Body of pancreas (tissue), 4 donors: Measurements from ENCODE around the gene NSUN3. TPM values are rescaled to one million over a fixed set of nuclear protein-coding genes. Genes with fewer than 3 reads are reported as not detected.

Experiments used
- ATAC-seq: fragments of 150-250 bp; one replicate; pipeline ENCODE4 v1.9.1; 2016
- DNase-seq, 4 donors: peaks; one replicate each; pipeline ENCODE4 v3.0.0-alpha.2; 2019
- H3K27ac ChIP-seq, 4 donors: fragments of 200-600 bp; sonication (generic); 1 replicate in 3 of 4; 2 replicates in 1 of 4; pipeline versions ENCODE4 v1.5.1 to v1.6.1; 2016 to 2019; ENCODE audit warnings: mild to moderate bottlenecking in 1 of 4, mixed read lengths in 1 of 4, moderate library complexity in 1 of 4
- H3K27me3 ChIP-seq, 2 donors: fragments of 200-600 bp; sonication (generic); one replicate each; pipeline ENCODE4 v1.6.0; 2016; ENCODE audit warnings: mild to moderate bottlenecking in 1 of 2
- H3K36me3 ChIP-seq, 2 donors: fragments of 200-600 bp; sonication (generic); replicated peaks in 1 of 2; 2 replicates each; pipeline ENCODE4 v1.5.1; 2016; ENCODE audit warnings: low read depth in 2 of 2; ENCODE audit not compliant: insufficient read depth in 1 of 2
- H3K4me1 ChIP-seq: fragments of 200-600 bp; sonication (generic); one replicate; pipeline ENCODE4 v1.6.0; 2016
- H3K4me3 ChIP-seq, 2 donors: fragments of 200-600 bp; sonication (generic); 1 replicate in 1 of 2; 2 replicates in 1 of 2; pipeline ENCODE4 v1.5.1; 2016 to 2019
- H3K9me3 ChIP-seq, 3 donors: fragments of 200-600 bp; sonication (generic); 1 replicate in 2 of 3; 2 replicates in 1 of 3; pipeline ENCODE4 v1.5.1; 2016
- POLR2A ChIP-seq, 3 donors: fragments of 450-650 bp; IDR thresholded peaks; one replicate each; pipeline ENCODE4 v1.6.1; 2016; ENCODE audit warnings: antibody characterized with exemption in 3 of 3, mild to moderate bottlenecking in 2 of 3
- WGBS, 2 donors: methylation state at CpG; one replicate each; pipeline ENCODE4 v1.1.5; 2017; 5-methylcytosine and 5-hydroxymethylcytosine counted together
- intact Hi-C: fragments of 100-400 bp; cut with DNase I; formaldehyde crosslinking; loops from one replicate; pipeline ENCODE4 v1.15.1; 2023
- total RNA-seq, 2 donors: library from RNA; depleted of rRNA; stranded (reverse); fragments of >200 nt; gene quantifications; one replicate each; pipeline ENCODE4 v1.1.0, GENCODE V29; 2016
- TF ChIP-seq, protein P1 (sequence below), 7 experiments: fragments of 450-650 bp in 4 of 7; fragments of 200-600 bp in 3 of 7; sonication (generic) in 3 of 7; IDR thresholded peaks; one replicate each; pipeline ENCODE4 v1.5.1; 2016 to 2019; ENCODE audit warnings: antibody characterized with exemption in 7 of 7

Gene NSUN3
- total RNA-seq, result 10 to 100 TPM in 1 of 2 donors, 1 to 10 TPM in 1; 5.6 to 13.2 TPM

DNA sequence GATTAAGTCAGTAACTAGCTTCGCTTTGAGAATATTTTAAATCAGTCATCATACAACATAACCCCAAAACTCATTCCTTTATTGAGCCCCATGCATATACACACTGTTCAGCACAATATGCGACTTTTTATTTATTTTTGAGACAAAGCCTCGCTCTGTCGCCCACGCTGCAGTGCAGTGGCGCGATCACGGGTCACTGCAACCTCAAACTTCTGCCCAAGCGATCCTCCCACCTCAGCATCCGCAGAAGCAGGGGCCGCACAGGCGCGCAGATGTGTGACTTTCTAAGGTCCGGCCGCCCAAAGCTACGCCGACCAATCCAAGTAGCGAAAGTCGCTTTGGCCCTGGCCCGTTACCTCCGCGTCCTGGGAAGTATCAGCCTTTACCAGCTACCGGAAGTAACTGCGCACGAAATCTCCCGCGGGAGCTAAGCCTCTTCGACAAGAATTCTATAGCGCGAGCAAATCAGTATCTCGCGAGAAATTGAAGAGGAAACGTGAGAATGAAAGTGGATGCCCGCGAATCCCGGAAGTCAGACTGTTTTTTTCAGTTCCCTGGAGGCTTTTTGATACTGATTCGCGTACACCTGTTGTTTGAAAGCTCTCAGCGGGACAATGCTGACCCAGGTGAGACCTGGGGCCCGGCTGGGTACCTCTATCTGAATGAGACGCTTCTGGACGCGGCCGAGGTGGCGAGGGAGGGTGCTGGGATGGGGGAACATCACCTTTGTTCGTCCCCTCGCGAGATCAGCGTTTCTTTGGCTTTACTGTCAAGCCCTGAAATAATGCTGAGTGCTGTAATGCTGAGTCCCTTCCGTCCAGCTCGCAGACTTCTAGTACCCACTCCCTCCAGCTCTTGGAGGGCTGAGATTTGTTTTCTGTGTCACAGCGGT lies at the start of gene NSUN3, which contains the start of gene DHFR2:
Gene NSUN3 (plus strand): TSS at position 549 of the 892 bp plus-strand sequence. CDS start 66 bp downstream, at position 615.
Gene DHFR2 (minus strand): TSS at position 404 of the 892 bp plus-strand sequence. CDS start 1,405 bp downstream, outside the sequence.
- 0% methylated on average over 51 to 52 of the region's 52 CpGs for WGBS, 2 donors
- peaks cover 39% of the 10 kb centered on the region for H3K4me1 ChIP-seq

GRCh38 chr3:94015025-94015424 lies 47.8 kb upstream of the NSUN3 start:
- H3K27ac ChIP-seq, result no peak overlapping the region
- no peak for TF ChIP-seq POLR2A (IDR thresholded peaks at IDR 0.05)
- TF ChIP-seq, protein P1, sequence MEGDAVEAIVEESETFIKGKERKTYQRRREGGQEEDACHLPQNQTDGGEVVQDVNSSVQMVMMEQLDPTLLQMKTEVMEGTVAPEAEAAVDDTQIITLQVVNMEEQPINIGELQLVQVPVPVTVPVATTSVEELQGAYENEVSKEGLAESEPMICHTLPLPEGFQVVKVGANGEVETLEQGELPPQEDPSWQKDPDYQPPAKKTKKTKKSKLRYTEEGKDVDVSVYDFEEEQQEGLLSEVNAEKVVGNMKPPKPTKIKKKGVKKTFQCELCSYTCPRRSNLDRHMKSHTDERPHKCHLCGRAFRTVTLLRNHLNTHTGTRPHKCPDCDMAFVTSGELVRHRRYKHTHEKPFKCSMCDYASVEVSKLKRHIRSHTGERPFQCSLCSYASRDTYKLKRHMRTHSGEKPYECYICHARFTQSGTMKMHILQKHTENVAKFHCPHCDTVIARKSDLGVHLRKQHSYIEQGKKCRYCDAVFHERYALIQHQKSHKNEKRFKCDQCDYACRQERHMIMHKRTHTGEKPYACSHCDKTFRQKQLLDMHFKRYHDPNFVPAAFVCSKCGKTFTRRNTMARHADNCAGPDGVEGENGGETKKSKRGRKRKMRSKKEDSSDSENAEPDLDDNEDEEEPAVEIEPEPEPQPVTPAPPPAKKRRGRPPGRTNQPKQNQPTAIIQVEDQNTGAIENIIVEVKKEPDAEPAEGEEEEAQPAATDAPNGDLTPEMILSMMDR (IDR thresholded peaks at IDR 0.05), result no peak
- intact Hi-C loops, result no loop called here
- WGBS, 2 donors, result 75 to 87% methylated on average over 1 of the region's 1 CpG
- H3K4me1 ChIP-seq, result peaks cover 11% of the 10 kb centered on the region
- H3K36me3 ChIP-seq, result no peaks in the 10 kb centered on the region
- H3K9me3 ChIP-seq, result no peaks in the 10 kb centered on the region
- H3K4me3 ChIP-seq, result no peak overlapping the region
- DNase-seq (no peak), ATAC-seq (no peak)
- H3K27me3 ChIP-seq, result no peaks in the 10 kb centered on the region

More for the DNA sequence above, at the start of gene NSUN3, which contains the start of gene DHFR2:
- ATAC-seq, result peak; percentile 97
- Histone ChIP-seq H3K27ac (peak within 1 kb of the TSS; percentile 79 to 97 (median 88)), H3K9me3 (no peaks in the 10 kb centered on the region), H3K27me3 (no peaks in the 10 kb centered on the region), H3K4me3 (peak within 1 kb of the TSS; percentile 42 to 51), H3K36me3 (peaks cover 0 to 2% of the 10 kb centered on the region in 2 donors)
- peak; percentile 92 to 97 (median 94) for DNase-seq
- peak; percentile 52 to 92 (median 83) for TF ChIP-seq POLR2A (IDR thresholded peaks at IDR 0.05)
- TF ChIP-seq, protein P1 (IDR thresholded peaks at IDR 0.05), result peak in 1 of 7 experiments; percentile 1
- intact Hi-C loops, result loop anchor here (10.0 kb wide), 1 partner anchor 88 kb away; the partner anchor contains the start of gene PROS1

DNA sequence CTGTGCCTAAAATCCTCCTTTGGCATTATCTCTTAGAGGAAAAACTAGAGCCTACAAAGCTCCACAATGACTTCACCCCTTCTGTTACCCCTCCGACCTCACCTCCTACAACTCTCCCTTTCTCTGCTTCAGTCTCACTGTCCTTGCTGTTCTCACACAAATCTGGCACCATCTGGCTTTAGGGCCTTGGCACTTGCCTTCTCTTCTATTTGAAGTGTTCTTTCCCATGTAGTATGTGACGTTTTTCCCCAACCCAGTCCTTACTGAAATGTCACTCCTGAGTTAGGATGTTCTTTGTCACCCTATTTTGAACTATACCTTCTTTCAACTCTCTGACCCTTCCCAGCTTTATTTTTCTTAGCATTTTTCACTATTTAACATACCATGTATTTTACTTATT lies 43.2 kb upstream of the NSUN3 start:
- Histone ChIP-seq H3K27me3 (no peaks in the 10 kb centered on the region), H3K36me3 (no peaks in the 10 kb centered on the region), H3K9me3 (no peaks in the 10 kb centered on the region), H3K4me1 (peaks cover 13% of the 10 kb centered on the region), H3K27ac (peak overlapping the region in 1 of 4 donors; percentile 8), H3K4me3 (no peak overlapping the region)
- 68 to 72% methylated on average over 2 of the region's 2 CpGs for WGBS, 2 donors
- ATAC-seq (no peak), DNase-seq (no peak)
- TF ChIP-seq POLR2A (IDR thresholded peaks at IDR 0.05), result no peak
- intact Hi-C loops, result no loop called here

- H3K9me3 ChIP-seq, result no peaks in the 10 kb centered on the region
- peak overlapping the region in 1 of 4 donors; percentile 12 for H3K27ac ChIP-seq
- DNase-seq (no peak), ATAC-seq (no peak)
- H3K4me3 ChIP-seq, result no peak overlapping the region
- peaks cover 16% of the 10 kb centered on the region for H3K4me1 ChIP-seq
- WGBS, 2 donors, result 46 to 54% methylated on average over 3 of the region's 3 CpGs
- intact Hi-C loops, result no loop called here
- TF ChIP-seq, protein P1 (IDR thresholded peaks at IDR 0.05), result no peak
- no peak for TF ChIP-seq POLR2A (IDR thresholded peaks at IDR 0.05)
- H3K36me3 ChIP-seq, result no peaks in the 10 kb centered on the region
- no peaks in the 10 kb centered on the region for H3K27me3 ChIP-seq
These were observed 42.6 kb upstream of the NSUN3 start for GRCh38 chr3:94020293-94020692.

- no peak for DNase-seq
- Histone ChIP-seq H3K4me3 (no peak overlapping the region), H3K4me1 (peaks cover 30% of the 10 kb centered on the region), H3K9me3 (no peaks in the 10 kb centered on the region), H3K27ac (no peak overlapping the region), H3K27me3 (no peaks in the 10 kb centered on the region), H3K36me3 (no peaks in the 10 kb centered on the region)
- intact Hi-C loops, result no loop called here
- ATAC-seq, result no peak
- TF ChIP-seq POLR2A (IDR thresholded peaks at IDR 0.05), result no peak
- TF ChIP-seq, protein P1 (IDR thresholded peaks at IDR 0.05), result no peak
- WGBS, 2 donors, result 76 to 87% methylated on average over 3 of the region's 3 CpGs
These were observed 38.5 kb upstream of the NSUN3 start for GRCh38 chr3:94024385-94024784.
